SKM-1 treated with dmso at 0.1 percent for 144 hours (cell line): ENCODE measurements around the gene FAM98B.

Source experiments
- DNase-seq: peaks from one replicate; lab custom pipeline; 2025; ENCODE audit not compliant: unreplicated experiment; lab: John Stamatoyannopoulos, UW

The FAM98B gene

GRCh38 chr15:38460543-38460942 is 6.6 kb downstream of the FAM98B start:
- no peak for DNase-seq

- no peak for DNase-seq
Observed at GRCh38 chr15:38461066-38461833, 7.3 kb downstream of the FAM98B start.

- no peak for DNase-seq
Observed at GRCh38 chr15:38463893-38464292, 10.0 kb downstream of the FAM98B start.

GRCh38 chr15:38464675-38465074 is 10.7 kb downstream of the FAM98B start:
- DNase-seq, result no peak

- no peak for DNase-seq
Observed at GRCh38 chr15:38470816-38471215, 16.9 kb downstream of the FAM98B start.

- DNase-seq, result no peak
Observed at GRCh38 chr15:38471974-38472373, 18.0 kb downstream of the FAM98B start.

GRCh38 chr15:38474155-38474757 is 20.3 kb downstream of the FAM98B start:
- peak; percentile 71 for DNase-seq

- no peak for DNase-seq
Observed at GRCh38 chr15:38475361-38475760, 21.4 kb downstream of the FAM98B start.

GRCh38 chr15:38476120-38476519 is 22.2 kb downstream of the FAM98B start:
- no peak for DNase-seq

GRCh38 chr15:38477637-38478036 is 23.7 kb downstream of the FAM98B start:
- no peak for DNase-seq

- no peak for DNase-seq
Observed at GRCh38 chr15:38479266-38479665, 25.3 kb downstream of the FAM98B start.

GRCh38 chr15:38479756-38480155 is 25.8 kb downstream of the FAM98B start:
- DNase-seq, result no peak

GRCh38 chr15:38481113-38481512 is 27.2 kb downstream of the FAM98B start:
- no peak for DNase-seq

GRCh38 chr15:38481761-38482160 is 27.8 kb downstream of the FAM98B start:
- DNase-seq, result no peak

GRCh38 chr15:38482572-38482971 is 28.6 kb downstream of the FAM98B start:
- no peak for DNase-seq

- DNase-seq, result no peak
Observed at GRCh38 chr15:38486936-38487335, 33.0 kb downstream of the FAM98B start.

GRCh38 chr15:38487378-38487777 is 33.5 kb downstream of the FAM98B start:
- DNase-seq, result no peak

- DNase-seq, result no peak
Observed at GRCh38 chr15:38490242-38490922, 36.5 kb downstream of the FAM98B start.

GRCh38 chr15:38496151-38496550 is 42.2 kb downstream of the FAM98B start:
- no peak for DNase-seq

GRCh38 chr15:38499651-38500050 is 45.7 kb downstream of the FAM98B start:
- no peak for DNase-seq

GRCh38 chr15:38503496-38503895 is 49.6 kb downstream of the FAM98B start:
- DNase-seq, result no peak
